ENCODE data around the gene UGGT2.

- TF ChIP-seq CTCF (conservative IDR thresholded peaks at IDR 0.05; ENCODE audit: low read length) (no peak), EZH2phosphoT487 (IDR thresholded peaks at IDR 0.05; ENCODE audit: borderline replicate concordance, low read depth, low read length) (no peak)
Measured at GRCh38 chr13:96002322-96003131, 50.7 kb downstream of the UGGT2 start.

All from OCI-LY7 (cell line).